Mucosa of stomach (tissue), 1 donor: ENCODE results near the gene NME3.

Experiments used
- H3K27me3 ChIP-seq: one replicate; pipeline ENCODE4 v1.7.0; 2013; ENCODE audit warnings: mild to moderate bottlenecking, low read length; ENCODE audit not compliant: control insufficient read depth, insufficient read depth
- H3K36me3 ChIP-seq: one replicate; pipeline ENCODE4 v1.7.0; 2013; ENCODE audit warnings: low read length; ENCODE audit not compliant: control insufficient read depth, insufficient read depth
- H3K4me1 ChIP-seq: one replicate; pipeline ENCODE4 v1.7.0; 2013; ENCODE audit warnings: mild to moderate bottlenecking, low read length; ENCODE audit not compliant: control insufficient read depth, insufficient read depth
- H3K4me3 ChIP-seq: one replicate; pipeline ENCODE4 v1.7.0; 2013; ENCODE audit warnings: low read length
- H3K9ac ChIP-seq: one replicate; pipeline ENCODE4 v1.7.0; 2013; ENCODE audit warnings: mild to moderate bottlenecking, low read length, moderate library complexity
- H3K9me3 ChIP-seq: one replicate; pipeline ENCODE4 v1.7.0; 2013; ENCODE audit warnings: mild to moderate bottlenecking, low read length, moderate library complexity; ENCODE audit not compliant: control insufficient read depth
- donor health status: Pancreatic carcinoma.

Gene NME3

GRCh38 chr16:1762196-1762878, 9.0 kb downstream of the NME3 start:
- Histone ChIP-seq H3K4me3 (no peak overlapping the region), H3K36me3 (no peaks in the 10 kb centered on the region), H3K9me3 (no peaks in the 10 kb centered on the region), H3K27me3 (no peaks in the 10 kb centered on the region), H3K9ac (no peak overlapping the region), H3K4me1 (no peaks in the 10 kb centered on the region)

- H3K9ac ChIP-seq, result no peak overlapping the region
- no peaks in the 10 kb centered on the region for H3K4me1 ChIP-seq
- no peak overlapping the region for H3K4me3 ChIP-seq
- H3K27me3 ChIP-seq, result no peaks in the 10 kb centered on the region
- H3K36me3 ChIP-seq, result no peaks in the 10 kb centered on the region
- H3K9me3 ChIP-seq, result no peaks in the 10 kb centered on the region
These were observed 9.6 kb downstream of the NME3 start for GRCh38 chr16:1761751-1762150.

GRCh38 chr16:1760911-1761310, 10.4 kb downstream of the NME3 start:
- Histone ChIP-seq H3K4me1 (no peaks in the 10 kb centered on the region), H3K9ac (no peak overlapping the region), H3K27me3 (no peaks in the 10 kb centered on the region), H3K36me3 (no peaks in the 10 kb centered on the region), H3K9me3 (no peaks in the 10 kb centered on the region), H3K4me3 (no peak overlapping the region)

GRCh38 chr16:1759511-1759910, 11.8 kb downstream of the NME3 start:
- Histone ChIP-seq H3K4me3 (no peak overlapping the region), H3K9me3 (no peaks in the 10 kb centered on the region), H3K36me3 (no peaks in the 10 kb centered on the region), H3K4me1 (no peaks in the 10 kb centered on the region), H3K27me3 (no peaks in the 10 kb centered on the region), H3K9ac (no peak overlapping the region)

GRCh38 chr16:1758923-1759322, 12.4 kb downstream of the NME3 start:
- Histone ChIP-seq H3K4me3 (no peak overlapping the region), H3K9ac (no peak overlapping the region), H3K27me3 (no peaks in the 10 kb centered on the region), H3K36me3 (no peaks in the 10 kb centered on the region), H3K4me1 (no peaks in the 10 kb centered on the region), H3K9me3 (no peaks in the 10 kb centered on the region)

GRCh38 chr16:1757714-1758461, 13.5 kb downstream of the NME3 start:
- Histone ChIP-seq H3K27me3 (no peaks in the 10 kb centered on the region), H3K9ac (no peak overlapping the region), H3K9me3 (no peaks in the 10 kb centered on the region), H3K4me3 (no peak overlapping the region), H3K4me1 (no peaks in the 10 kb centered on the region), H3K36me3 (no peaks in the 10 kb centered on the region)

GRCh38 chr16:1754204-1754603, 17.1 kb downstream of the NME3 start:
- Histone ChIP-seq H3K36me3 (peaks cover 6% of the 10 kb centered on the region), H3K27me3 (no peaks in the 10 kb centered on the region), H3K4me1 (no peaks in the 10 kb centered on the region), H3K9ac (no peak overlapping the region), H3K9me3 (no peaks in the 10 kb centered on the region), H3K4me3 (no peak overlapping the region)

GRCh38 chr16:1752853-1753252, 18.5 kb downstream of the NME3 start:
- Histone ChIP-seq H3K4me1 (no peaks in the 10 kb centered on the region), H3K4me3 (no peak overlapping the region), H3K9me3 (no peaks in the 10 kb centered on the region), H3K27me3 (no peaks in the 10 kb centered on the region), H3K9ac (no peak overlapping the region), H3K36me3 (peaks cover 12% of the 10 kb centered on the region)

- H3K27me3 ChIP-seq, result no peaks in the 10 kb centered on the region
- no peak overlapping the region for H3K9ac ChIP-seq
- no peaks in the 10 kb centered on the region for H3K4me1 ChIP-seq
- H3K4me3 ChIP-seq, result no peak overlapping the region
- peaks cover 12% of the 10 kb centered on the region for H3K36me3 ChIP-seq
- no peaks in the 10 kb centered on the region for H3K9me3 ChIP-seq
These were observed 19.4 kb downstream of the NME3 start for GRCh38 chr16:1751946-1752345.

- Histone ChIP-seq H3K36me3 (peaks cover 12% of the 10 kb centered on the region), H3K4me1 (no peaks in the 10 kb centered on the region), H3K27me3 (no peaks in the 10 kb centered on the region)
These were observed 21.9 kb downstream of the NME3 start for GRCh38 chr16:1749152-1750117.

GRCh38 chr16:1747934-1748333, 23.4 kb downstream of the NME3 start:
- Histone ChIP-seq H3K4me3 (no peak overlapping the region), H3K27me3 (no peaks in the 10 kb centered on the region), H3K36me3 (peaks cover 12% of the 10 kb centered on the region), H3K4me1 (no peaks in the 10 kb centered on the region), H3K9ac (no peak overlapping the region), H3K9me3 (no peaks in the 10 kb centered on the region)

More at GRCh38 chr16:1749152-1750117, 21.9 kb downstream of the NME3 start:
- H3K9ac ChIP-seq, result no peak overlapping the region
- no peak overlapping the region for H3K4me3 ChIP-seq
- H3K9me3 ChIP-seq, result no peaks in the 10 kb centered on the region
